GM23338 (cell line): ENCODE results near the gene BHLHE41. TPM values are rescaled to one million over a fixed set of nuclear protein-coding genes. Genes with fewer than 3 reads are reported as not detected.

Source experiments
- ATAC-seq: fragments of 200-7000 bp; cut with Tn5 transposase; 3 replicates; pipeline ENCODE4 v1.9.1; 2020
- DNase-seq: peaks from one replicate; pipeline ENCODE4 v3.0.0-alpha.2; 2015; ENCODE audit warnings: low spot score
- H2AFZ ChIP-seq: fragments of 200-600 bp; sonication (generic); 2 replicates; pipeline ENCODE4 v1.8.0; 2016; ENCODE audit warnings: antibody characterized with exemption, mild to moderate bottlenecking, moderate library complexity
- H3F3A ChIP-seq: fragments of 200-600 bp; sonication (generic); replicated peaks from 2 replicates; pipeline ENCODE4 v1.8.0; 2017; ENCODE audit warnings: antibody characterized with exemption, mixed run types, low read depth
- H3K27ac ChIP-seq: fragments of 200-600 bp; sonication (generic); 2 replicates; pipeline ENCODE4 v1.6.1; 2016; ENCODE audit warnings: low read depth
- H3K27me3 ChIP-seq: fragments of 200-600 bp; sonication (generic); 2 replicates; pipeline ENCODE4 v1.8.0; 2016; ENCODE audit warnings: mild to moderate bottlenecking, mixed run types, moderate library complexity; ENCODE audit not compliant: insufficient read depth
- H3K36me3 ChIP-seq: fragments of 200-600 bp; sonication (generic); 2 replicates; pipeline ENCODE4 v1.8.0; 2016; ENCODE audit warnings: mild to moderate bottlenecking; ENCODE audit not compliant: insufficient read depth
- H3K4me1 ChIP-seq: fragments of 200-600 bp; sonication (generic); 2 replicates; pipeline ENCODE4 v1.8.0; 2016; ENCODE audit warnings: mild to moderate bottlenecking, moderate library complexity; ENCODE audit not compliant: insufficient read depth
- H3K4me2 ChIP-seq: fragments of 200-600 bp; sonication (generic); 2 replicates; pipeline ENCODE4 v1.7.1; 2017; ENCODE audit warnings: mixed run types
- H3K4me3 ChIP-seq: fragments of 200-600 bp; sonication (generic); 2 replicates; pipeline ENCODE4 v1.6.1; 2016; ENCODE audit warnings: mixed run types
- H3K79me2 ChIP-seq: fragments of 200-600 bp; sonication (generic); replicated peaks from 2 replicates; pipeline ENCODE4 v1.8.0; 2017; ENCODE audit warnings: mild to moderate bottlenecking; ENCODE audit not compliant: insufficient read depth
- H3K9me2 ChIP-seq: fragments of 200-600 bp; sonication (generic); 2 replicates; pipeline ENCODE4 v1.8.0; 2017; ENCODE audit not compliant: insufficient read depth
- H4K20me1 ChIP-seq: fragments of 200-600 bp; sonication (generic); replicated peaks from 2 replicates; pipeline ENCODE4 v1.8.0; 2017; ENCODE audit warnings: mild to moderate bottlenecking; ENCODE audit not compliant: insufficient read depth
- H3K27ac Mint-ChIP-seq: 2 replicates; pipeline ENCODE4 v1.8.0; 2020; ENCODE audit warnings: inconsistent platforms, mild to moderate bottlenecking, moderate library complexity, mixed read lengths
- H3K27me3 Mint-ChIP-seq: 3 replicates; pipeline ENCODE4 v1.8.0; 2022; ENCODE audit warnings: low read depth, mild to moderate bottlenecking, moderate library complexity, mixed read lengths, inconsistent platforms; ENCODE audit not compliant: insufficient read depth, poor library complexity
- H3K36me3 Mint-ChIP-seq: 3 replicates; pipeline ENCODE4 v1.8.0; 2021; ENCODE audit warnings: low read depth, mild to moderate bottlenecking, inconsistent platforms, moderate library complexity, mixed read lengths
- H3K4me1 Mint-ChIP-seq: 3 replicates; pipeline ENCODE4 v1.8.0; 2020; ENCODE audit warnings: mild to moderate bottlenecking, inconsistent platforms, mixed read lengths
- H3K4me3 Mint-ChIP-seq: 3 replicates; pipeline ENCODE4 v1.8.0; 2021; ENCODE audit warnings: moderate library complexity, mild to moderate bottlenecking, inconsistent platforms, mixed read lengths
- H3K9me3 Mint-ChIP-seq: 3 replicates; pipeline ENCODE4 v1.8.0; 2020; ENCODE audit warnings: moderate library complexity, mild to moderate bottlenecking, inconsistent platforms, mixed read lengths
- CREB1 ChIP-seq: fragments of 250-450 bp; sonication (Bioruptor Pico); IDR thresholded peaks from 2 replicates; pipeline ENCODE4 v1.5.0; 2020; ENCODE audit warnings: low read depth, mild to moderate bottlenecking, moderate library complexity
- POLR2AphosphoS5 ChIP-seq: IDR thresholded peaks from 2 replicates; pipeline ENCODE4 v1.6.1; 2016; ENCODE audit warnings: antibody characterized with exemption, low read depth
- polyA plus RNA-seq: library from polyadenylated mRNA; unstranded; fragments of >200 nt; fragmentation: Nextera tagmentation; extraction: Ambion mirVana; gene quantifications from 2 replicates; pipeline ENCODE4 v1.2.1, GENCODE V29; 2016
- total RNA-seq: library from RNA; depleted of rRNA; stranded (reverse); fragments of >200 nt; shearing (Covaris generic); gene quantifications from 2 replicates; pipeline ENCODE4 v1.2.3, GENCODE V29; 2014
- TF ChIP-seq, protein P1 (sequence below): IDR thresholded peaks from 2 replicates; pipeline ENCODE4 v1.6.1; 2016; ENCODE audit warnings: antibody characterized with exemption
- TF ChIP-seq, protein P2 (sequence below), 2 experiments: fragments of 200-600 bp in 1 of 2; sonication (generic) in 1 of 2; conservative IDR thresholded peaks; 2 replicates each; pipeline versions ENCODE4 v1.5.1 to v1.6.1; 2016 to 2017; ENCODE audit warnings: antibody characterized with exemption in 2 of 2, low read depth in 2 of 2, mild to moderate bottlenecking in 2 of 2, moderate library complexity in 1 of 2
- TF ChIP-seq, protein P3 (sequence below): IDR thresholded peaks from one replicate; pipeline ENCODE4 v1.6.1; 2018; ENCODE audit warnings: antibody characterized with exemption; ENCODE audit not compliant: unreplicated experiment
- TF ChIP-seq, protein P4 (sequence below): fragments of 250-450 bp; sonication (Bioruptor Pico); IDR thresholded peaks from 2 replicates; pipeline ENCODE4 v1.5.0; 2020; ENCODE audit warnings: mild to moderate bottlenecking, moderate library complexity

Gene BHLHE41
- total and polyA plus RNA-seq, 2 experiments from 2014 or later = 1.6 to 2.9 TPM

DNA sequence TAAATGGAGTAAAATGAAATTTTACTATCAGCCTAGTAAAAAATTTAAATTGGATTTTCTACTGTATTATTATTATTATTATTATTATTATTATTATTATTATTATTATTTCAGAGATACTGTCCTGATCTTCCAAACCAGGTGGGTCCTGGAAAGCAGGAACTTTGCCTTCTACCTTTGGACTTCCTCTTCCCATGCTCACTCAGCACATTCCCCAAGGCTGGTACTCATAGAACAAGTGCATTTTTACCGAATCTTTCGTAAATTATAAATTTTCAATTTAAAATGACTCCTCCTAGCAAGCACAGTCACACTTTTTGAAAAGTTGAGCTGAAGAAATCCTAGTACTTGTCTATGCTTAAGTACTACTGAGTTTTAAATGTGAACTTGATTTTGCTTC is 29.7 kb downstream of the BHLHE41 start (continued):
- TF ChIP-seq, protein P1, sequence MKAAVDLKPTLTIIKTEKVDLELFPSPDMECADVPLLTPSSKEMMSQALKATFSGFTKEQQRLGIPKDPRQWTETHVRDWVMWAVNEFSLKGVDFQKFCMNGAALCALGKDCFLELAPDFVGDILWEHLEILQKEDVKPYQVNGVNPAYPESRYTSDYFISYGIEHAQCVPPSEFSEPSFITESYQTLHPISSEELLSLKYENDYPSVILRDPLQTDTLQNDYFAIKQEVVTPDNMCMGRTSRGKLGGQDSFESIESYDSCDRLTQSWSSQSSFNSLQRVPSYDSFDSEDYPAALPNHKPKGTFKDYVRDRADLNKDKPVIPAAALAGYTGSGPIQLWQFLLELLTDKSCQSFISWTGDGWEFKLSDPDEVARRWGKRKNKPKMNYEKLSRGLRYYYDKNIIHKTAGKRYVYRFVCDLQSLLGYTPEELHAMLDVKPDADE = no peak
- TF ChIP-seq, protein P2, sequence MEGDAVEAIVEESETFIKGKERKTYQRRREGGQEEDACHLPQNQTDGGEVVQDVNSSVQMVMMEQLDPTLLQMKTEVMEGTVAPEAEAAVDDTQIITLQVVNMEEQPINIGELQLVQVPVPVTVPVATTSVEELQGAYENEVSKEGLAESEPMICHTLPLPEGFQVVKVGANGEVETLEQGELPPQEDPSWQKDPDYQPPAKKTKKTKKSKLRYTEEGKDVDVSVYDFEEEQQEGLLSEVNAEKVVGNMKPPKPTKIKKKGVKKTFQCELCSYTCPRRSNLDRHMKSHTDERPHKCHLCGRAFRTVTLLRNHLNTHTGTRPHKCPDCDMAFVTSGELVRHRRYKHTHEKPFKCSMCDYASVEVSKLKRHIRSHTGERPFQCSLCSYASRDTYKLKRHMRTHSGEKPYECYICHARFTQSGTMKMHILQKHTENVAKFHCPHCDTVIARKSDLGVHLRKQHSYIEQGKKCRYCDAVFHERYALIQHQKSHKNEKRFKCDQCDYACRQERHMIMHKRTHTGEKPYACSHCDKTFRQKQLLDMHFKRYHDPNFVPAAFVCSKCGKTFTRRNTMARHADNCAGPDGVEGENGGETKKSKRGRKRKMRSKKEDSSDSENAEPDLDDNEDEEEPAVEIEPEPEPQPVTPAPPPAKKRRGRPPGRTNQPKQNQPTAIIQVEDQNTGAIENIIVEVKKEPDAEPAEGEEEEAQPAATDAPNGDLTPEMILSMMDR (conservative IDR thresholded peaks at IDR 0.05; ENCODE audit: low read depth in 2 of 2) = no peak
- TF ChIP-seq CREB1 (CRISPR knock-in tag) = no peak
- TF ChIP-seq, protein P3, sequence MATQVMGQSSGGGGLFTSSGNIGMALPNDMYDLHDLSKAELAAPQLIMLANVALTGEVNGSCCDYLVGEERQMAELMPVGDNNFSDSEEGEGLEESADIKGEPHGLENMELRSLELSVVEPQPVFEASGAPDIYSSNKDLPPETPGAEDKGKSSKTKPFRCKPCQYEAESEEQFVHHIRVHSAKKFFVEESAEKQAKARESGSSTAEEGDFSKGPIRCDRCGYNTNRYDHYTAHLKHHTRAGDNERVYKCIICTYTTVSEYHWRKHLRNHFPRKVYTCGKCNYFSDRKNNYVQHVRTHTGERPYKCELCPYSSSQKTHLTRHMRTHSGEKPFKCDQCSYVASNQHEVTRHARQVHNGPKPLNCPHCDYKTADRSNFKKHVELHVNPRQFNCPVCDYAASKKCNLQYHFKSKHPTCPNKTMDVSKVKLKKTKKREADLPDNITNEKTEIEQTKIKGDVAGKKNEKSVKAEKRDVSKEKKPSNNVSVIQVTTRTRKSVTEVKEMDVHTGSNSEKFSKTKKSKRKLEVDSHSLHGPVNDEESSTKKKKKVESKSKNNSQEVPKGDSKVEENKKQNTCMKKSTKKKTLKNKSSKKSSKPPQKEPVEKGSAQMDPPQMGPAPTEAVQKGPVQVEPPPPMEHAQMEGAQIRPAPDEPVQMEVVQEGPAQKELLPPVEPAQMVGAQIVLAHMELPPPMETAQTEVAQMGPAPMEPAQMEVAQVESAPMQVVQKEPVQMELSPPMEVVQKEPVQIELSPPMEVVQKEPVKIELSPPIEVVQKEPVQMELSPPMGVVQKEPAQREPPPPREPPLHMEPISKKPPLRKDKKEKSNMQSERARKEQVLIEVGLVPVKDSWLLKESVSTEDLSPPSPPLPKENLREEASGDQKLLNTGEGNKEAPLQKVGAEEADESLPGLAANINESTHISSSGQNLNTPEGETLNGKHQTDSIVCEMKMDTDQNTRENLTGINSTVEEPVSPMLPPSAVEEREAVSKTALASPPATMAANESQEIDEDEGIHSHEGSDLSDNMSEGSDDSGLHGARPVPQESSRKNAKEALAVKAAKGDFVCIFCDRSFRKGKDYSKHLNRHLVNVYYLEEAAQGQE = no peak

DNA sequence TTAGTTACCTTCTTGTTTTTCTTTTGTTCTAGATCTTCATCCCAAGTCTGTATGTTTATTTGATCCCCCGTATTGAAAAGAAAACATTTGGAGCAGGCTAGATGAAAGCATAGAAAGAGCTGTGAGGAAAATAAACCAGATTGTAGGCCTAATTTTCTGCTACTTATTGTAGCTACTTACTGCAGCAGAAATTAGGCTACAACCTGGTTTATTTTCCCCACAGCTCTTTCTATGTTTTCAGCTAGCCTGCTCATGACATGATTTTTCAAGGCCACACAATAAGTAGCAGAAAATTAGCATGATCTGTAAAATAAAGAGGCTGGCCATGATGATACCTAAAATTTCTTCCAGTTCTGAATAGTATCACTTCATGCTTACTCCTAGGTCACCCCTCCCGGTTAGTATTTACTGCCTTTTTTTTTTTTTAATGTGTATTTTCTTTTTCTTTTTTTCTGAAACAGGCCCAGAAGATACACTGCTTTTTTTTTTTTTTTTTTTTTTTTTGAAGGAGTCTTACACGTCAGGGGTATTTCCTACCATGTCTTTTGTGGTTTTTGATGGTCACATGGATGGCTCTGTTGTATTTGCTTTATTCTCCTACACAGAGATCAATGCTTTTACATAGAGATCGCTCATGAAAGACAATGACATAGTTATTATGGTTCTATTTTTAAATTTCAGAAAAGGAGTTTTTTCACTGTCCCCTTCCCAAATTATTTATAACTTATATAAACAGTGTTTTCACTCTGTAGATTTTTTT is 32.3 kb downstream of the BHLHE41 start:
- no peak for TF ChIP-seq CREB1 (CRISPR knock-in tag)
- TF ChIP-seq POLR2AphosphoS5 = no peak
- TF ChIP-seq, protein P4, sequence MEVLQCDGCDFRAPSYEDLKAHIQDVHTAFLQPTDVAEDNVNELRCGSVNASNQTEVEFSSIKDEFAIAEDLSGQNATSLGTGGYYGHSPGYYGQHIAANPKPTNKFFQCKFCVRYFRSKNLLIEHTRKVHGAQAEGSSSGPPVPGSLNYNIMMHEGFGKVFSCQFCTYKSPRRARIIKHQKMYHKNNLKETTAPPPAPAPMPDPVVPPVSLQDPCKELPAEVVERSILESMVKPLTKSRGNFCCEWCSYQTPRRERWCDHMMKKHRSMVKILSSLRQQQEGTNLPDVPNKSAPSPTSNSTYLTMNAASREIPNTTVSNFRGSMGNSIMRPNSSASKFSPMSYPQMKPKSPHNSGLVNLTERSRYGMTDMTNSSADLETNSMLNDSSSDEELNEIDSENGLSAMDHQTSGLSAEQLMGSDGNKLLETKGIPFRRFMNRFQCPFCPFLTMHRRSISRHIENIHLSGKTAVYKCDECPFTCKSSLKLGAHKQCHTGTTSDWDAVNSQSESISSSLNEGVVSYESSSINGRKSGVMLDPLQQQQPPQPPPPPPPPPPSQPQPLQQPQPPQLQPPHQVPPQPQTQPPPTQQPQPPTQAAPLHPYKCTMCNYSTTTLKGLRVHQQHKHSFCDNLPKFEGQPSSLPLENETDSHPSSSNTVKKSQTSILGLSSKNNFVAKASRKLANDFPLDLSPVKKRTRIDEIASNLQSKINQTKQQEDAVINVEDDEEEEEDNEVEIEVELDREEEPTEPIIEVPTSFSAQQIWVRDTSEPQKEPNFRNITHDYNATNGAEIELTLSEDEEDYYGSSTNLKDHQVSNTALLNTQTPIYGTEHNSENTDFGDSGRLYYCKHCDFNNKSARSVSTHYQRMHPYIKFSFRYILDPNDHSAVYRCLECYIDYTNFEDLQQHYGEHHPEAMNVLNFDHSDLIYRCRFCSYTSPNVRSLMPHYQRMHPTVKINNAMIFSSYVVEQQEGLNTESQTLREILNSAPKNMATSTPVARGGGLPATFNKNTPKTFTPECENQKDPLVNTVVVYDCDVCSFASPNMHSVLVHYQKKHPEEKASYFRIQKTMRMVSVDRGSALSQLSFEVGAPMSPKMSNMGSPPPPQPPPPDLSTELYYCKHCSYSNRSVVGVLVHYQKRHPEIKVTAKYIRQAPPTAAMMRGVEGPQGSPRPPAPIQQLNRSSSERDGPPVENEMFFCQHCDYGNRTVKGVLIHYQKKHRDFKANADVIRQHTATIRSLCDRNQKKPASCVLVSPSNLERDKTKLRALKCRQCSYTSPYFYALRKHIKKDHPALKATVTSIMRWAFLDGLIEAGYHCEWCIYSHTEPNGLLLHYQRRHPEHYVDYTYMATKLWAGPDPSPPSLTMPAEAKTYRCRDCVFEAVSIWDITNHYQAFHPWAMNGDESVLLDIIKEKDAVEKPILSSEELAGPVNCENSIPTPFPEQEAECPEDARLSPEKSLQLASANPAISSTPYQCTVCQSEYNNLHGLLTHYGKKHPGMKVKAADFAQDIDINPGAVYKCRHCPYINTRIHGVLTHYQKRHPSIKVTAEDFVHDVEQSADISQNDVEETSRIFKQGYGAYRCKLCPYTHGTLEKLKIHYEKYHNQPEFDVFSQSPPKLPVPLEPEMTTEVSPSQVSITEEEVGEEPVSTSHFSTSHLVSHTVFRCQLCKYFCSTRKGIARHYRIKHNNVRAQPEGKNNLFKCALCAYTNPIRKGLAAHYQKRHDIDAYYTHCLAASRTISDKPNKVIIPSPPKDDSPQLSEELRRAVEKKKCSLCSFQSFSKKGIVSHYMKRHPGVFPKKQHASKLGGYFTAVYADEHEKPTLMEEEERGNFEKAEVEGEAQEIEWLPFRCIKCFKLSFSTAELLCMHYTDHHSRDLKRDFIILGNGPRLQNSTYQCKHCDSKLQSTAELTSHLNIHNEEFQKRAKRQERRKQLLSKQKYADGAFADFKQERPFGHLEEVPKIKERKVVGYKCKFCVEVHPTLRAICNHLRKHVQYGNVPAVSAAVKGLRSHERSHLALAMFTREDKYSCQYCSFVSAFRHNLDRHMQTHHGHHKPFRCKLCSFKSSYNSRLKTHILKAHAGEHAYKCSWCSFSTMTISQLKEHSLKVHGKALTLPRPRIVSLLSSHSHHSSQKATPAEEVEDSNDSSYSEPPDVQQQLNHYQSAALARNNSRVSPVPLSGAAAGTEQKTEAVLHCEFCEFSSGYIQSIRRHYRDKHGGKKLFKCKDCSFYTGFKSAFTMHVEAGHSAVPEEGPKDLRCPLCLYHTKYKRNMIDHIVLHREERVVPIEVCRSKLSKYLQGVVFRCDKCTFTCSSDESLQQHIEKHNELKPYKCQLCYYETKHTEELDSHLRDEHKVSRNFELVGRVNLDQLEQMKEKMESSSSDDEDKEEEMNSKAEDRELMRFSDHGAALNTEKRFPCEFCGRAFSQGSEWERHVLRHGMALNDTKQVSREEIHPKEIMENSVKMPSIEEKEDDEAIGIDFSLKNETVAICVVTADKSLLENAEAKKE (CRISPR knock-in tag) = no peak
- TF ChIP-seq, protein P1 = no peak
- Mint-ChIP-seq H3K4me1 (peaks cover 10% of the 10 kb centered on the region), H3K4me3 (no peak overlapping the region), H3K27me3 (peaks cover 3% of the 10 kb centered on the region), H3K36me3 (no peaks in the 10 kb centered on the region), H3K27ac (no peak overlapping the region), H3K9me3 (no peaks in the 10 kb centered on the region)
- no peaks in the 10 kb centered on the region for H3F3A ChIP-seq
- no peaks in the 10 kb centered on the region for H3K36me3 ChIP-seq
- no peak overlapping the region for H3K27ac ChIP-seq
- no peak overlapping the region for H3K4me2 ChIP-seq
- peaks cover 6% of the 10 kb centered on the region; the same call in 1 of the 2 replicates for H3K4me1 ChIP-seq
- H3K79me2 ChIP-seq = no peaks in the 10 kb centered on the region
- DNase-seq (no peak), ATAC-seq (no peak)
- H2AFZ ChIP-seq = no peak overlapping the region
- H3K9me2 ChIP-seq = no peaks in the 10 kb centered on the region
- no peaks in the 10 kb centered on the region for H3K27me3 ChIP-seq
- H3K4me3 ChIP-seq = no peak overlapping the region
- H4K20me1 ChIP-seq = no peaks in the 10 kb centered on the region
